T-helper 2 cell treated with Interferon-gamma antibody and Interleukin-4, amounts not matched to agents 100 ng/mL and 5 ng/mL, for 36 hours (primary cell): ENCODE data around the gene PANX2. TPM values are rescaled to one million over a fixed set of nuclear protein-coding genes. Genes with fewer than 3 reads are reported as not detected.

ENCODE experiments used
- intact Hi-C: fragments of 100-400 bp; cut with micrococcal nuclease; formaldehyde crosslinking; loops from one replicate; pipeline ENCODE4 v1.15.1; 2023
- total RNA-seq: library from RNA; stranded (reverse); gene quantifications from 2 replicates; pipeline ENCODE4 v1.2.3, GENCODE V29; 2022

The PANX2 gene
- total RNA-seq, 1 donor from 2014 or later, result 0.34 TPM

DNA sequence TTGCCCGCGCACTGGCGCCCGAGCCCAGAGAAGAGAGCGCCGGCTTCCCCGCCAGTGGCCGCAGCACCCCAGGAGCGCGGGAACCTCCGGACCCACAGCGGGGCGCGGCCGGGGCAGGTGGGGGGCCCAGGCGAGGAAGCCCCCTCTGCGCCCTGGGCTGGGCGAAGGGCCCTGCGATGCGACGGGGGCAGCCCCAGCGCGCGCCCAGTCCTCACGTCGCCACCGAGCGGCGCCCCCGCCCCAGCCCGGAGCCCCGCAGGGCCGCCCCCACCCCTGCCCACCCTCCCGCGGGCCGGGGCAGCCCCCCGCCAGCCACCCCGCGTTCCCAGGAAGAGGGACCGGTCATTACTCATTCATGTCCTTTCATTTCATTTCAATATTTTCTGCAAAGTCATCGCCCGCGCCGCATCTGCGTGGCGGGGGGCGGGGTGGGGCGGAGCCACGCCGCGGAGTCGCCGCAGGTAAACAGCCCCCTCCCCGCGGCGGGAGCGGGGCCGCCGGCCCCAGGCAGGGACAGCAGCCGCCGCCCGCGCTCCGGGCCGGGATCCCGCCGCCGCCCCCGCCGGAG, 673 bp upstream of the PANX2 start:
- intact Hi-C loops, result no loop called here

DNA sequence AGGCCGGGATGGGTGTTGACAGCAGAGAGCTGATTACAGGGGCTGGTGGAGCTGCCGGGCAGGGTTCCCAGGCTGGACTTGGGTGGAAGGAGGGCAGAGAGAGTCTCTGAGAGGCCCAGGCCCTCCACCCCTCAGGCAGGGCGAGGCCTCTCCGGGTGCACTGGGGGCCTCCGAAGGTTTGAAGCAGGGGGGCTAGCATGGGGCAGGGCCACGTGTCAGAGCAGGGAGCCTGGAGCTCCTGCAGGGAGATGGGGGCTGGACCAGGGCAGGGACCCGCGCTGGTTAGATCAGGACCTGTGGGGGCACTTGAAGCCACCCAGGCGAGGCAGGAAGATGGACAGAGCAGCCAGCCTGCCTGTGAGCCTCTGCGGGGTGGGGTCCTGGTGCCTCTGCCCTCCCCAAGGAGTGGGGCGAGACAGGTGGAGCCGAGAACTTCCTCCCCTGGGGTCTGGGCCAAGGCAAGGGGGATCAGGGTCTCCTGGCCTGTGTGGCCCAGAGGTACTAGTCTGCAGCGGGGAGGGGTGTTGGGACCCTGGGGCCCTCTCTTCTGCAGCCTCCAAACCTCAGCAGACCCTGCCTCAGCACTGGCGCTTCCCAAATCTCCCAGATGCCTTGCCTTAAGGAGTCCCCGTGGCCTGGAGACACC, 911 bp downstream of the PANX2 start:
- intact Hi-C loops, result no loop called here

- intact Hi-C loops, result no loop called here
Measured at GRCh38 chr22:50171965-50172421, 1.5 kb downstream of the PANX2 start.

- intact Hi-C loops, result no loop called here
Measured at GRCh38 chr22:50173311-50173982, 2.9 kb downstream of the PANX2 start.

- intact Hi-C loops, result no loop called here
Measured at GRCh38 chr22:50173983-50174355, 3.4 kb downstream of the PANX2 start.

DNA sequence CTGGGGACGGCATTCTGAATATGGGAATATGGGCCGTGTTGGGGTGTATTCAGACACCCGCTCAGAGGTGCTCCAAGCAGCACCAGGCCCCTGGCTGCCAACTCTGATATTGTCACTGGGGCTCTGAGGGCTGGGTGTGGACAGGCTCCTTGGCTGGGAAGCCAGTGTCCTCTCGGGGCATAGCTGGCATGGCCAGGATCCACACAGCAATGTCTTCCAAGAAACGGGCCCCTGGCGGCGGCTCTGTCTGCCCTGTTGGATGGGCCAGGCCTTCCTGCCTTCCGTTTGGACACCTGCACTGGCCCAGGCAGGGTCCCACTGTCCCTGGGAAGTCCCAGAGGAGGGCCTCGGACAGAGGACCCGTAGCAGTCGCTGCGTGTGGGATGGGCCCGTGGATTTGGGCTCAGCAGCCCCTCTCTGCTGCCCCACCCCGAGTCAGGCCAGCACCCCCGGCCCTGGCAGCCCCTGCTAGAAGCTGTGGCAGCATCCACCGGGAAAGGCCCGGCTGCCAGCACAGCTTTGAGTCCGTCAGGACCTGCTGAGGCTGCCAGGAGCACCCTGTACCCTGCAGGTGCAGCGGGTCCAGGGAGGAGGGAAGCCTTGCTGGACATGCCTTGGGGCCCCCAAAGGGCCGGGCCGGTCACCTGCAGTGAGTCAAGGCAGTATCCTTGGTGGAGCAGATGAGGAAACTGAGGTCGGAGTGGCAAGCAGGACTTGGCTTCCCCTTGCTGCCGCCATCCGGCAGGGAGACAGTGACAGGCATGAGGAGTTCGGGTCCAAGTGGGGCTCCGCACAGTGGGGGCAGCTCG, 4.1 kb downstream of the PANX2 start:
- intact Hi-C loops, result no loop called here

DNA sequence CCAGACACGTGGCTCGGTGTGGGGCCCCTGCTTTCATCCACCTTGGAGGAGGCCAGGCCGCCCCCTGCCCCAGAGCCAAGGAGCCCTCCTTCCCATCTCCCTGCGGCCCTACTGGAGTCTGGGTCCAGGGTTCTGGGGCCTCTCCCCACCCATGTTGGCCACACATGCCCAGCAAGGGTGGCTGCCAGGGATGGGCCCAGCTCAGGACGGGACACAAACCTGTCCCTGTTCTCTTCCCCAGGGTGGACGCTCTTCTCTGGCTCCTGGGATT, 4.6 kb downstream of the PANX2 start:
- intact Hi-C loops, result no loop called here

DNA sequence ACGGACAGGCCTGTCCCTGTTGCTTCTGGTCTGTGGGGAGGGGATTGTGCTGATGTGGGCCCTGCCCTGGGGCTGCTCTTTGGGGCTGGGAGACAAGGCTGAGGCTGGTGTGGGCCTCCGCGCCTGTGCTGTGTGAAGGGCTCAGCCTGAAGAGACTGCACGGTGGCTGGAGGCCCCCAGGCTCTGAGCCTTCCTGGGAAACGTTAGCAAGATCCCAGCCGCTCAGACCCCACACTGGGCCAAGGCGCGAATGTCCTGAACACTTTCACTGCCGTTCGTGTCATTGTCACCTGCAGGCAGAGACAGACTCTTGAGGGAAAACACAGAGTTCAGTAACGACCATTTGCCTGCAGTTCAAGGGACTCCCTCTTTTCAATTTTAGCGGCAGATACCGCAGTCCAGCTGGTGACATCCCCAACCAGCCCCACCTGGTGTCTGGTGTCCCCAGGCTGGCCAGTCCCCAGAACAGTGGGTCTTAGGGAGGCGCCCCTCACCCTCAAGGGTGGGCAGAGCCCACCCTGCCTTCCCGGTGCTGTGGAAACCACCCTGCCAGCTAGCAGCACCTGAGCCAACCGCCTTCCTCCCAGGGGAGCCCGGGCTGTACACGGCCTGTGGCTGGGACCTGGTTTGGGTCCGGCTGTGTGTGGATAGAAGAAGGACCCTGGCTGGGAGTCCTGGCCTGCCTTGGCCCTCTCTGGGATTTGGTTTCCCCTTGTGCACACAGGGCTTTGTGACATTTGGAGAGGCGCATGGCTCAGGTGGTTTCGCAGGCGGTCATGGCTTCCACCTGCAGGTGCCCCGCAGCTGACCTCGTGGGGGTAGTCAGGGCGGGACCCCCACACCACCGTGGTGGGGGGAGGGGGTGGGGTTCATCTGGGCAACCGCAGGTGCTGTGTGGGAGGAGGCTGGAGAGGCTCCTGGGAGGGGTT, 5.7 kb downstream of the PANX2 start:
- intact Hi-C loops, result no loop called here

DNA sequence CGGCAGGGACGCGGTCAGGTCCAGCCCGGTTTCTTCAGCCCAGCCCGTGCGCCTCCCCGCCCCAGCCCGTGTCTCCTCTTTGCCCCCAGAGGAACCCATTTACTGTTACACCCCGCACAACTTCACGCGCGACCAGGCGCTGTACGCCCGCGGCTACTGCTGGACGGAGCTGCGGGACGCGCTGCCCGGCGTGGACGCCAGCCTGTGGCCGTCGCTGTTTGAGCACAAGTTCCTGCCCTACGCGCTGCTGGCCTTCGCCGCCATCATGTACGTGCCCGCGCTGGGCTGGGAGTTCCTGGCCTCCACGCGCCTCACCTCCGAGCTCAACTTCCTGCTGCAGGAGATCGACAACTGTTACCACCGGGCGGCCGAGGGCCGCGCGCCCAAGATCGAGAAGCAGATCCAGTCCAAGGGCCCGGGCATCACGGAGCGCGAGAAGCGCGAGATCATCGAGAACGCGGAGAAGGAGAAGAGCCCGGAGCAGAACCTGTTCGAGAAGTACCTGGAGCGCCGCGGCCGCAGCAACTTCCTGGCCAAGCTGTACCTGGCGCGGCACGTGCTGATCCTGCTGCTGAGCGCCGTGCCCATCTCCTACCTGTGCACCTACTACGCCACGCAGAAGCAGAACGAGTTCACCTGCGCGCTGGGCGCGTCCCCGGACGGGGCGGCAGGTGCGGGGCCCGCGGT, 6.5 kb downstream of the PANX2 start:
- intact Hi-C loops, result no loop called here

DNA sequence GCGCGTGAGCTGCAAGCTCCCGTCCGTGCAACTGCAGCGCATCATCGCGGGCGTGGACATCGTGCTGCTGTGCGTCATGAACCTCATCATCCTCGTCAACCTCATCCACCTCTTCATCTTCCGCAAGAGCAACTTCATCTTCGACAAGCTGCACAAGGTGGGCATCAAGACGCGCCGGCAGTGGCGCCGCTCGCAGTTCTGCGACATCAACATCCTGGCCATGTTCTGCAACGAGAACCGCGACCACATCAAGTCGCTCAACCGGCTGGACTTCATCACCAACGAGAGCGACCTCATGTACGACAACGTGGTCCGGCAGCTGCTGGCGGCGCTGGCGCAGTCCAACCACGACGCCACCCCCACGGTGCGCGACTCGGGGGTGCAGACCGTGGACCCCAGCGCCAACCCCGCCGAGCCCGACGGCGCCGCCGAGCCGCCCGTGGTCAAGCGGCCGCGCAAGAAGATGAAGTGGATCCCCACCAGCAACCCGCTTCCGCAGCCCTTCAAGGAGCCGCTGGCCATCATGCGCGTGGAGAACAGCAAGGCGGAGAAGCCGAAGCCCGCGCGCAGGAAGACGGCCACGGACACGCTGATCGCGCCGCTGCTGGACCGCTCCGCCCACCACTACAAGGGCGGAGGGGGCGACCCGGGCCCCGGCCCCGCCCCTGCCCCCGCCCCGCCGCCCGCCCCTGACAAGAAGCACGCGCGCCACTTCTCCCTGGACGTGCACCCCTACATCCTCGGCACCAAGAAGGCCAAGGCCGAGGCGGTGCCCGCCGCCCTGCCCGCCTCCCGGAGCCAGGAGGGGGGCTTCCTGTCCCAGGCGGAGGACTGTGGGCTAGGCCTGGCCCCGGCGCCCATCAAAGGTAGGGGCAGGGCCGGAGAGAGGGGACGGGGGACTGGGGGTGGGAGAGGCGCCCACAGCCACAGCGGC, 7.3 kb downstream of the PANX2 start:
- intact Hi-C loops, result no loop called here

DNA sequence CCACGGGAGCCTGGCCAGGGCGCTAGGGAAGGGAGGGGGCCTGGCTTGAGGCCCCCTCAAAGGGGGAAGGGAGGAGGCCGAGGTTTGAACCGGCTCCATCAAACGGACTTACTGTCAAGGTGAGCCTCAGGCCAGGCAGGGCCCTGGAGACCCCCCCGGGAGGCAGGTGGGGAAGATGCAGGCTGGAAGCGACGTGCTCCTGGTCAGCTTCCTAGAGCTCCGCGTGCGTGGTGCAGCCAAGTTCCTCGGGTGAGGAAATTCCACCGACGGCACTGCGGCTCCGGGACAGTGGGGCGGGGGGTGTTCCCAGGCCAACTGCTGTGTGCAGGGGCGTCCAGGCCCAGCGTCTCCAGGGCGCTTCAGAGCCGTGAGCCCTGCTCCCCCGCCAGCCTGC, 7.9 kb downstream of the PANX2 start:
- intact Hi-C loops, result no loop called here

GRCh38 chr22:50178871-50179869, 8.6 kb downstream of the PANX2 start:
- intact Hi-C loops, result no loop called here

GRCh38 chr22:50179937-50180726, 9.6 kb downstream of the PANX2 start:
- intact Hi-C loops, result no loop called here

DNA sequence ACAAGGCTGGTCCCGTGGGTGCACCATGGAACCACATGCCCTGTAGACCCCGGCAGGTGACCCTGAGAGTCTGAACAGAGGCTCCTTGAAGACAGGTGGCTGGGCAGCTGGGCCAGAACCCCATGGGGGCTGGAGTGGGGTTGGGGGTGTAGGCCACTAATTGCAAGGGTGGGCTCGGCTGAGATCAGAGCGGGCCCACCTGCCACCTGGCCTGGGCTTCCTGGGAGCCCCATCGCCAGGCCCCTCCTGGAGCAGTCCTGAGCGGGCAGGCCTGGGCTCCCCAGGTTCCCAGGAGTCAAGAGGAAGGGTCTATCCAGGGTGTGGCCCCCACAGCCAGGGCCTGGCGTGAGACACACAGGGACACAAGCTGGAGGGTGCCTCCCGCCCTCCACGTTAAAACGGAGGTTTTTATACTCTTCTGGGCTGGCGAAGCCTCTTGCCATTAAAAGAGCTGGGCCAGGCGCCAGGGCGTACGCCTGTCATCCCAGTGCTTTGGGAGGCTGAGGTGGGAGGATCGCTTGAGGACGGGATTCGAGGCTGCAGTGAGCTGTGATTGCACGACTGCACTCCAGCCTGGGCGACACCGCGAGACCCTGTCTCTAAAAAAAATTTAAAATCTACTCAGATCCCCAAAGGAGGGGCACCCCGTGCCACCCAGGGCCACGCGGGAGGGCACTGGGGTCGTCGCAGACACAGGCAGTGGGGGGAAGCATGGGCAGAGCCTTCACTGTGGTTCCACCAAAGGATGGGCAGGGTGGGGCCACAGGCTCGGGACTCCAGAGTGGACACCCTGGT, 10.4 kb downstream of the PANX2 start:
- intact Hi-C loops, result no loop called here

DNA sequence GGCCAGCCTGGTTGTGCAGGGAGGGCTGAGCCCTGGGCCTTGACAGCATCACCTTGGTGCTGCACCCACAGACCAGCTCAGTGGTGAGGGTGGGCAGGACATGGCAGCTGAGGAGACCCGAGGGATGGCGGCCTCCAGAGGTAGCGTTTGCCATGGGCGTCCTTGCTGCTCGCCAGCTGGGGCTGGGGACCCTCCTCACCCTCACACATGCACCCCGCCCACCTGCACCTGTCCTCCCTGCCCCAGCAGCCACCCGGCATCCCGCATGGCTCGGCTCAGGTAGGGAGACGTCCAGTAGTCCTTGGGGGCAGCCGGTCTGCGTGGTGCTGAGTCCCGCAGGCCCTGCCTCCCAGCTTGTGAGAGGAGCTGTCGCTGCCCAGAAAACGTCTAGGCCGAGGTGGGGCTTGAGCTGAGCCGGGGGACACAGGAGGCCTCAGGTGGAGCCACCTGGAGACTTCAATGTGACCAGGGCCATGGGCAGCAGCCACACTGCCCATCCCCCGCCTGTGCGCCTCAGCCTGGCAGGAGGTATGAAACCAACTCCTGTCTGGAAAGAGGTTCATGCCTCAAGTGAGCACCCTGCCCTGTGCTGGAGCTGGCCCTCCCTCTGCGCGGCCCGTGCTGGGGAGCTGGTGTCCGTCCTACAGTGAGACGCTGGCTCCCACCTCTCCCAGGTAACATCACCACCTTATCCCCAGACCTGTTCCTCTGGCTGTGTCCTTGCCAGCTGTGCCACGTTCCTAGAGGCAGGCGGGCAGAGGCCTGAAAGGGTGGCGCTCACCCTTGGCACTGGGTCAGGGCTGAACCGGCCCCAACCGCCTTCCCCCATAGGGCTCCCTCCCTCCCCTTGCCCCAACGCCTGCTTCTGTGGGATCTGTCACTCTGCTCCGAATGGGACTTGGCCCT, 11.9 kb downstream of the PANX2 start:
- intact Hi-C loops, result no loop called here
